GM21529 (cell line): Measurements from ENCODE around the gene CCDC39.
"Not testable (repeated sequence)": the region's sequence is repeated elsewhere in the genome, so short reads cannot be mapped to it uniquely, and the experiment has no call there.

Source experiments
- ATAC-seq: cut with Tn5 transposase; IDR thresholded peaks from one replicate; pipeline ENCODE4 v1.9.1; 2021; ENCODE audit not compliant: unreplicated experiment

CCDC39 gene

DNA sequence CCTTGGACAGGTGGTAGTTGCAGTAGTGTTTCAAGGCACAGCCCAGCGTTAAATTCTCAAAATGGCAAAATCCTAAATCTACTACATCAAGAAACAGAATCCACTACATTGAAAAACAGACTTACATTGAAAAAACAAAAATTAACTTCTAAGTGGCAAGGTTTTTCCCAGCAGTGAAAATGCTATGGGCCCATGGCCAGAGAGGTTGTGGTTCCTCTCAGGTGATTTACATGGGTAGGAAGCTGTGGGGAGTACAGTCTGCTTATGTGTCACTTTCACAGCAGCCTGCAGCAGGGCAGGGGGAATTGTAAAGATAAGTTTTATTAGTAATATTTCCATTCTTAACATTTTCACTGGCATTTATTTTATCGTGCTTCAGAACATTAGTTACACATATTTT, 52.4 kb downstream of the CCDC39 start:
- peak; percentile 95 for ATAC-seq

DNA sequence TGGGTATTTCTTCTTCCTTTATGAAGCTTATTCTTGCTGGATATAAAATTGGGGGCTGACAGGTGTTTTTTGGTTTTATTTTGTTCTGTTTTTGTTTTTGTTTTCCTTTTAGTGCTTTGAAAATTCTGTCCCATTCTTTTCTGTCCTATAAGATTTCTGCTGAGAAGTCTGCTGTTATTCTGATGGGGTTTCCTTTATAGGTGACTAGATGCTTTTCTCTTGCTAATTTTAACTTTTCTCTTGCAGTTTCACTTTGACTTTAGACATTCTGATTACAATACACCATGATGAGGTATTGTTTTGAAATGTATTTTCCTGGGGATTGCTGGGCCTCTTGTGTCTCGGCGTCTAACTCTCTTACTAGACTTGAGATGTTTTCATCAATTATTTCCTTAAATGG, 54.6 kb downstream of the CCDC39 start:
- ATAC-seq, result peak; percentile 73

DNA sequence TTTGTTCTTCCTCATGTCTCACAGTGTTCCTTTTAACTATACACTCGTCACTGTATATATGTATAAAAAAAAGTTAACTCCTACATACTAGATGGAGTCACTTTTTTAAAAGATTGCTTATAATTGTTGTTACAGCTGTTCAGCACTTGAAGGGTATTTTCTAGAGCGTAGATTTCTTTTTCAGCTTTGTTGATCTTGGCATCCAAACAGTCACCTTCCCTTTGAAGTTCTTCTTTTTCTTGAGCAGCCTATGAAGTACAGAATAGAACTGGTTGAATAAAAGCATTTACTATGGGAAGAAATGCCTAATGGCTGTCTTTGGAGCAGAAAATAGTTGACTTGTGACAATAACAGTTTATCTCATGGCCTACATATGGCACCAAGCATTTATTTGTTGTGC, 59.6 kb downstream of the CCDC39 start:
- ATAC-seq, result no peak

DNA sequence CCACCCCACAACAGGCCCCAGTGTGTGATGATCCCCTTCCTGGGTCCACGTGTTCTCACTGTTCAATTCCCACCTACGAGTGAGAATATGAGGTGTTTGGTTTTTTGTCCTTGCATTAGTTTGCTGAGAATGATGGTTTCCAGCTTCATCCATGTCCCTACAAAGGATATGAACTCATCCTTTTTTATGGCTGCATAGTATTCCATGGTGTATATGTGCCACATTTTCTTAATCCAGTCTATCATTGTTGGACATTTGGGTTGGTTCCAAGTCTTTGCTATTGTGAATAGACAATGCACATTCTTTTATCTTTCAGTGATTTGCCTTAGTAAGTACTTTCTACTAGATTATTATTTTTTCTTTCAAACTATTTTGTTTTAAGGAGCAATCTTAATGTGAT, 60.7 kb downstream of the CCDC39 start:
- ATAC-seq, result not testable (repeated sequence)

DNA sequence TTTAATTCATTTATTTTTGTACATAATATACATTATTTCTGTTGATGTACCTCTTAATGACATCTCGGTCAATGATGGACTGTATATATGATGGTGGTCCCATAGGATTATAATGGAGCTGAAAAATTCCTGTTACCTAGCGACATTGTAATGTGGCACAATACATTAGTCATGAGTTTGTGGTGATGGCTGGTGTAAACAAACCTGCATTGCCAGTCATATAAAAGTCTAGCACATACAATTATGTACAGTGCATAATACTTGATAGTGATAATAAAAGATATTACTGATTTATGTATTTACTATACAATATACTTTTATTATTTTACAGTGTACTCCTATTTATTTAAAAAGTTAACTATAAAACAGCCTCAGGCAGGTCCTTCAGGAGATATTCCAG, 62.2 kb downstream of the CCDC39 start:
- no peak for ATAC-seq

DNA sequence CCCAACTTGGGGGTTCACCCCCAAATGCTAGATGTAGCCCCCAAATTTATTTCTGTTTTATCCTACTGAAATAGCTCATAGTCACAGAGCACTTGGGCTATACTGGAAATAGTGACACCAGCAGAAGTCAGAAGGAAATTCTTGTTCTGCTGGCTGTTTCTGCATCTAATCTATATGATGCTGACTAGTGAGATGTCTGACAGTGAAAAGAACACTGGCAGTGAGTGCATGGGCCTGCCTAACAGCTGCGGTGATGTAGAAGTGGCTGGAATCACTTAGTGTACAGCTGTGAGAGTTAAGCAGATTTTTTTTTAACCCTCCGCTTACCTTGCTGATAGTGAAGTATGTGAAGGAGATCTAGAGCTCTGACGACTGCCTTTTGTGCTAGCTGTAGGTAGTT, 63.3 kb downstream of the CCDC39 start:
- ATAC-seq, result no peak

DNA sequence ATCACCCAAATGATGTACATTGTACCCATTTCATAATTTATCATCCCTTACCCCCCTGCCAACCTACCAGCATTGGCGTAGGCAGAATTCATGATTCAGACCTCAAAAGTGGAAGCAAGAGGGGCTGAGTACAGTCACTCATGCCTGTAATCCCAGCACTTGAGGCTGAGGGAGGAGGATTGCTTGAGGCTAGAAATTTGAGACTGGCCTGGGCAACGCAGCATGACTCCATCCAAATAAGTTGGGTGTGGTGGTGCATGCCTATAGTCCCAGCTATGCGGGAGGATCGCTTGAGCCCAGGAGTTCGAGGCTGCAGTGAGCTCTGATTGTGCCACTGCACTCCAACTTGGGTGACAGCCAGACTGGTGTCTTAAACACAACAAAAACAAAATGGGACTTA, 66.9 kb downstream of the CCDC39 start:
- no peak for ATAC-seq

DNA sequence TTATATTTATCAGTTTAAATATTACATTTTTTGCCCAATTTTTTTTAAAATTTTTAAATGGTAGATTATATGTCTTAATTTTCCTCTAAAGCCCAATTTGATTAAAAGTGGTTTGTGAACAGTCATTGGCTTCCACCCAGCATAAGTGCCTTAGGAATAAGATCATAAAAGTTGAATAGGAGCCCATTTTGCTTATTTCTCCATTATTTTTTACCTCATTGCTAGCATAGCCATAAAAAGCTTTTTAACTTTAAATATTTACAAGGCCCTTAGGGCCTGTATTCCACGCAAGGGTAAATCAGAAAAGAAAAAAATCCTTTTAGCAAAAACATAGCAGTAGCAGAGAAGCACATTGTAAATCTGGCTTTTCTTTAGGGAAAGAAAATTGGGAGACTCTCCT, 68.3 kb downstream of the CCDC39 start:
- ATAC-seq, result no peak

DNA sequence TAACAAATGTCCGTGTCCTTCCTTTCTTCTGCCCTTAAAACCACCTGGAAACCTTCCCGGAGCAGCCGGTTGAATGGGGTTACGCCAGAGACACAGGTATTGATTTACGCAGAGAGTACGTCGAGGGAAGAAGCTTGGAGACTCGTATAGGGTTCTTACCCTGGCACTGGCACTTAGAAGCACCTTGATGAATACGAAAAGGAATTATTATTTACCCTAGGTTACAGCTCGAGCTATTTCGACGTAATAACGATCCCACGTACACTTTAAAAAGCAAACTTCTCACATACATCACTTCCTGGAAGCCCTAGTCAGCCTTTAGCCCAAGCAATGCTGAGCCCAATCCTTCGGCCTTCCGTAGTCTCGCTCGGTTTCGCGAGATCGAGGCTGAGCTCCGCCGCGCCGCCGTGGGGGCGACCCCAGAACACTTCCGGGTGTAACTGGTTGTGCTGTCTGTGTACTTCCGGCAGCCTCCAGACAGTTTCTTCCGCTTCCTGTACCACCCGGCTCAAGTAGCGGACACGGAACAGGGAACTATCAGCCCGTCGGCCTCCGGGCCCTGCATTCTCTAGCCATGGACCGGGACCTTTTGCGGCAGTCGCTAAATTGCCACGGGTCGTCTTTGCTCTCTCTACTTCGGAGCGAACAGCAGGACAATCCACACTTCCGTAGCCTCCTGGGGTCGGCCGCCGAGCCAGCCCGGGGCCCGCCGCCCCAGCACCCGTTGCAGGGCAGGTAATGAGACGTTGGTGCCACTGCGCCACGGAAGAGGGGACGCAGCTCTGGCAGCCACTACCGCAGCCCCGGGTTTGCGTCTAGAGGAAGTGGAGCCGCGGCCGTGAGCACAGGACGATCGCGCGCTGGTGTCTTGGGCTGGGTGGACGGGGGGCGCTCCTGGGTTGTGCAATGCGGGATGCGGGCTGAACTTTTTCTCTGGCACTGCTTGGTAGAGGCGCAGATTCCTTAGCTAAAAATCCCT, 77.3 kb downstream of the CCDC39 start, which contains the start of gene TTC14:
TSS of gene TTC14 (plus strand) at position 476 of the 979 bp plus-strand sequence. CDS start at position 575, 99 bp downstream.
- peak; percentile 98 for ATAC-seq

DNA sequence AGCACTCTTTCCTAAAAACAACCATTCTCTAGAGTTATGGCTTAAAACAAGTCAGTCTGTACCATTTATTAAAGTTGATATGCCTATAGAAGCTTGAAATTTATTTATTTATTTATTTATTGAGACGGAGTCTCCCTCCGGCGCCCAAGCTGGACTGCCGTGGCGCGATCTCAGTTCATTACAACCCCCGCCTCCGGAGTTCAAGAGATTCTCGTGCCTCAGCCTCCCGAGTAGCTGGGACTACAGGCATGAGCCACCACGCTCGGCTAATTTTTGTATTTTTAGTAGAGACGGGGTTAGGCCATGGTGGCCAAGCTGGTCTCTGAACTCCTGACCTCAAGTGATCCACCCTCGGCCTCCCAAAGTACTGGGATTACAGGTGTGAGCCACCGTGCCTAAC, 78.8 kb downstream of the CCDC39 start:
- ATAC-seq, result no peak

DNA sequence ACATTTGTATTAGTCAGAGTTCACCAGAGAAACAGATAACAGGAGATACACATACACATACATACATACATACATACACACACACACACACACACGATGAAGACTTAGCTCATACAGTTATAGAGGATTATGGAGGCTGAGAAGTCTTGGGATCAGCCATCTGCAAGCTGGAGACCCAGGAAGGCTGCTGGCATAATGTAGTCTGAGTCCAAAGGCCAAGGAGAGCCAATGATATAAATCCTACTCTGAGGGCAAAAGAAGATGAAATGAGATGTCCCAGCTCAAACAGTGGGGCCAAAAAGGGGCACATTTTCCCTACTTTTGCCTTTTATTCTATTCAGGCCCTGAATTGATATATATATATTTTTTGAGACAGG, 83.7 kb downstream of the CCDC39 start:
- no peak for ATAC-seq

DNA sequence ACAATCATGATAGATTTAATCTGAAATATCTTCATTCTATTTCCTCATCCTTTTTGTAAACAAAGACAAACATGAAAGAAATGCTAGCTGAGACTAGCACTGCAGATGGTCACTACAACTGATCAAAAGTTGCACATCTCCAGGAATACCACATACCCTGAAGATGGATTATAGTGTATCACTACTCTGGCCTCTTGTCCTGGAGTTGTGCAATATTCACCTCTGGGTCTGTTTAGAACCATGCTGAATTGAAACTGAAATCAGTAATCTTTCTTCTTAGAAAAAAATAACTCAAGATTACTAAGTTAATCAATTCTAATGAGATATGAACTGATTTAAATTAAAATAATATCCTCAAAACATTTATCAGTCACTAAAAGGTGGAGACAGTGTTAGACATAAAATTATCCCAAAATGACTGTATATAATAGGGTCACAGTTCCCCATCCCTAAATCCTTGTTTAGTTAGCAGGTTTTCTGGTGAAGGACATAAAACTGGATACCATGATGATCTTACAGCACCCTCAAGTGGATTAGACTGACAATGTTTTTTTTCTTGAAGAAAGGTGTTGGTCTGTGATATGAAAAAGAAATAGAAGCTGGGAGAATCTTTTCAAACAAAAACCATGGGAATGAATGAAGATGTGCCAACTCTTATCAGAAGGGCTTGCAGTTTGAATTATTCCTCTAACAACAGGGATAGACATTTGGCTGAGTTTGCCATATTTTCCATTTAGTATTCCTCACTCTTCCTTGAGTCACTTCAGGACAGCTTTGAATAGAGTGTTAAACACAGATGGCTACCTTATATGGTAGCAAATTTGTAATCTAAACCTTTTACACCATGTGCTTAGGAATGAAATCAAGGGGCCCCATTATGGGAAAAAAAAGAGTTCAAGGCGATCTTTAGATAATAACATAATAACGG, 84.4 kb downstream of the CCDC39 start:
- peak; percentile 69 for ATAC-seq

DNA sequence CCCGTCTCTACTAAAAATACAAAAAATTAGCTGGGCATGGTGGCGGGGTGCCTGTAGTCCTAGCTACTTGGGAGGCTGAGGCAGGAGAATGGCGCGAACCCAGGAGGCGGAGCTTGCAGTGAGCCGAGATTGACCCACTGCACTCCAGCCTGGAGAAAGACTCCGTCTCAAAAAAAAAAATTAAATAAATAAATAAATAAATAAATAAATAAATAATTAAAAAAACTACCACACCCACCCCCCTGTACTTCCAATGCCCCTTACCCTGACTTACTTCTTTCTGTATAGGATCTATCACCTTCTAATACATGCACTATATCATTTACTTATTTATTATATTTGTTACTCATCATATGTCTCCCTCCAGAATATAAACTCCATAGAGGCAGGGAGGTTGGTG, 85.7 kb downstream of the CCDC39 start:
- not testable (repeated sequence) for ATAC-seq

DNA sequence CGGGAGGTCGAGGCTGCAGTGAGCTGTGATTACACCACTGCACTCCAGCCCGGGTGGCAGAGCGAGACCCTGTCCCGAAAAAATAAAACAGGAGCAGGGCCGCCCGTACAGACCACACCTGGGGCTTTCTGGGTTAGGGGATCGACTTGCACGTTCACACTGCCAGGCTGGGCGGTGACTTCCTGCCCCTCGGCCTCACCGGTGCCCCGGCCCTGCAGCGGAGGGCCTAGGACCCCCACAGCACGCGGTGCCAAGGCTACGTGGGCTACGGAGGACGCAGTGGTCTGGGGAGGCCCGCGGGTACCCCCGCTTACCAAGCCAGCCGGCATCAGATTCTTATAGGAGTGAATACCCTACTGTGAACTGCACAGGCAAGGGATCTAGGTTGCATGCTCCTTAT, 88.9 kb downstream of the CCDC39 start:
- no peak for ATAC-seq

DNA sequence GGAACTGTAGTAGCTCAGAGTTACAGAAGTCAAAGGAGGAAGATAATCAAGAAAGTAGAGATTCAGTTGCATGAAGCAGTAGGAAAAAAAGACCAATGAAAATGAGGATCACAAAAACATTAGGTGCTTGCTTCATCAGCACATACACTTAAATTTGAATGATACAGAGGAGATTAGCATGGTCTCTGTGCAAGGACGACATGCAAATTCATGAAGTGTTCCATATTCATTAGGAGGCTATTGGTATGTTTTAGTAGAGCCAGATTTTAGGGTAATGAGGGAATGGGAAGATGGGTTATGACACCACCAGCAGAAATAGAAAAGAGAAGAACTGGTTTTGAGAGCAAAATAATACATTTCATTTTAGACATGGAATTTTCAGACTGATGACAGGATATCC, 98.4 kb downstream of the CCDC39 start:
- ATAC-seq, result no peak

DNA sequence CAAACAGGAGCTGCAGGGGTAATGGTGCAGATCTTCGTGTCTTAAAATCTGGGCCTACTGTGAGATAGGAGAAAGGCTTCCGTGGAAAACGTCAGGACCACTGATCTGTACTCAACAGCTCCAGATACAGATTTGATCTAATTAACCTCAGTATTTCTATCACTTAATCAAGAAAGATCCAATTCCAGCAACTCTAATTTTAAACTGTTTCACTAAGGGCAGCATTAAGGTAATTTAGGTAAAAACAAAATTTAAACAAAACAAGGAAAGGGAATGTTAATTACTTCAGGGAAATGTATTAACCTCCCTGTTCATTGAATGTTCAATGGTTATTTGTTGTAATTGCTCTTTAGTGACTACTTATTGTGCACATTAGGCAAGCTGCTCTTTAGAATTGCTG, 103.7 kb downstream of the CCDC39 start:
- ATAC-seq, result no peak

DNA sequence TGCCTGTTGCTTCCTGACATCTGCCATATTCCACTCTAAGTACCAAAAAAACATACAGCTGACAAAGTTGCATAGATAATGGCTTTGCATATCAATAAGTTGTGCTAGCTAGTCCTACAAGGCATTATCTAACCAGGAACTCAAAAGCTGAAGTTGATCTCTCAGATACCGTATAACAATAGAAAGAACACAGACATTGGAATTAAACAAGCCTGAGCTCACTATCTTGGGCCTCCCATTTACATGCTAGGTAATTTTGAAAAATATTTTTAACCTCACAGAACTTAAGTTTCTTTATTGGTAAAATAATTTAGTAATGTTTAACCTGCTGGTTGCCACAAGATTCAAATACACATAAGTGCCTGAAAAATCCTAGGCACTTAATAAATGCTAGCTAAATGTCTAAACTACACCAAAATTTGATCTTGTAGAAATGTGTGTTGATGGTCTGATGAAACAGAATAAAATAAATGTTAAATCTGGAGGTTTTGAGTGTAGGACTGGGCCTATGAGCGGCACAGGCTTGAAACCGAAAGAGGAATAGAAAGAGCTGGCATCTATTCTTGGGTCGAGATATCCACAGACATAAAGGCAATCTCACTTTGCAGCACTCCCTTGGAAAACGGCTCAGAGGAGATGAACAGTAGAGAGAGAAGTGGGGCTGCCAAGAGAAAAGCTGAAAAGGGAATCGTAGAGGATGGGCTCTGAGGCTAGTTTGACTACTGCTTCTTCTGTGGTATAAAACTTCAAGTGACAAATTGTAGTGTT, 107.3 kb downstream of the CCDC39 start:
- ATAC-seq, result peak; percentile 95

DNA sequence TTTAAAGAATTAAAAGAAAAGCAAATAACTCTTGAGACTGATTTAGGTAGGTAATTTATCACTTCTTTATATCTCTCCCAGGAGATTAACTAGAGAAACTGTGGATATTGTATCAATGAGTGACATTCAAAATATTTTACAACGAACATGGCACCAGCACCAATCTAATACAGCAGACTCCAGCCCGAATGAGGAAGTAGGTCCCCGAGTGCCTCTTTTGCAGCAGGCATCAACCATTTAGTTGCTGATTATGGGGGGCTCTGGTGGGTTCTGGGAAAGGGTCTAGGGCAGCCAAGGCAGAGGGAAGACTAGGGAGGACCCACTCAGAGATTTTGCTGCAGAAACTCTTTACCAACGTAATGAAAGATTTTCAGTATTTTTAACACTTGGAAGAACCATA, 109.1 kb downstream of the CCDC39 start:
- ATAC-seq, result no peak

DNA sequence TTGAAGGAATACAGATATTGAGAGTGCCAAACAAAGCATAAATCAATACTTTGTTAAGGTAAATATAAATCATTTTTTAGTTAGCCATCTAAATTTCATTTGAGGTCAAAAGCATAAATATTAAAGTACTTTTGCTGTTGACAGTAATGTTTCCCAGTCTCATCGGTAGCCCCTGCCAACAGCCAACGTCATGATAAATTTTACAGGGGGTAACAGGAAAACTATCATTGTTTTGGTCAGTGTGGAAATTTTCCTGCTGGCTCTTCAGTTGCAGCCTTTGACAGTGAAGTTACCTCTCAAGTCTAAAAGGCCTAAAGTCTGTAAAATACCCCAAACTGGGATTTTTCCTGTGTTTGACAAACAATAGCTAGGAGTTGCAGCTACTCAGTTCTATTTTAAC, 114.6 kb downstream of the CCDC39 start:
- no peak for ATAC-seq
